A549 (cell line): ENCODE data around the gene BAHD1. TPM values are rescaled to one million over a fixed set of nuclear protein-coding genes. Genes with fewer than 3 reads are reported as not detected.

Experiments
- ATAC-seq, 2 experiments: fragments of 200-7000 bp in 1 of 2; fragments of >200 bp in 1 of 2; cut with Nextera tagmentation in 1 of 2; cut with Tn5 transposase in 1 of 2; 3 replicates each; pipeline versions ENCODE4 v1.8.0 to v1.9.1; 2018 to 2020; ENCODE audit warnings: mild to moderate bottlenecking in 1 of 2, moderate library complexity in 1 of 2
- CTCF ChIA-PET: fragments of 300-600 bp; sonication (Branson Sonifier 250); formaldehyde crosslinking; extraction: SDS; loops from one replicate; lab custom pipeline; 2021; ENCODE audit warnings: antibody characterized with exemption, inconsistent platforms; lab: Yijun Ruan, JAX
- POLR2A ChIA-PET: fragments of 350-600 bp; formaldehyde crosslinking; extraction: SDS; loops from one replicate; lab custom pipeline; 2021; ENCODE audit warnings: antibody characterized with exemption, inconsistent platforms; lab: Yijun Ruan, JAX
- DNase-seq, 2 experiments: peaks; one replicate each; pipeline versions ENCODE4 v3.0.0 to v3.0.0-alpha.2; 2011 to 2016; ENCODE audit warnings: low read depth in 1 of 2, low spot score in 1 of 2
- FAIRE-seq: peaks from 2 replicates; lab custom pipeline; 2011; peaks lifted over from hg19 to GRCh38; lab: Jason Lieb, UNC
- H3K27ac ChIP-seq, 2 experiments: fragments of >200 bp; sonication (Bioruptor Twin); formaldehyde crosslinking; 3 replicates each; pipeline ENCODE4 v1.5.1; 2016 to 2017
- H3K4me1 ChIP-seq: fragments of >200 bp; sonication (Bioruptor Twin); formaldehyde crosslinking; 3 replicates; pipeline ENCODE4 v1.6.1; 2016
- H3K4me2 ChIP-seq: fragments of >200 bp; sonication (Bioruptor Twin); formaldehyde crosslinking; 3 replicates; pipeline ENCODE4 v1.6.1; 2016
- H3K4me3 ChIP-seq: fragments of >200 bp; sonication (Bioruptor Twin); formaldehyde crosslinking; 3 replicates; pipeline ENCODE4 v1.5.1; 2016
- H3K9me3 ChIP-seq: fragments of >200 bp; sonication (Bioruptor Twin); formaldehyde crosslinking; 3 replicates; pipeline ENCODE4 v1.6.1; 2016
- ATOH8 ChIP-seq: fragments of 250-450 bp; sonication (Bioruptor Pico); IDR thresholded peaks from 2 replicates; pipeline ENCODE4 v1.5.0; 2020; ENCODE audit warnings: low read depth, mild to moderate bottlenecking, moderate library complexity
- CBX2 ChIP-seq: fragments of 200-600 bp; sonication (generic); IDR thresholded peaks from 2 replicates; pipeline ENCODE4 v1.6.1; 2016; ENCODE audit warnings: low read depth, mild to moderate bottlenecking, borderline replicate concordance
- CBX8 ChIP-seq: fragments of 200-600 bp; sonication (generic); IDR thresholded peaks from 2 replicates; pipeline ENCODE4 v1.6.1; 2016
- CHD2 ChIP-seq: fragments of 150-350 bp; IDR thresholded peaks from 2 replicates; pipeline ENCODE4 v1.6.1; 2014; ENCODE audit warnings: low read length; ENCODE audit not compliant: partially characterized antibody
- CHD4 ChIP-seq: fragments of 200-600 bp; sonication (generic); IDR thresholded peaks from 2 replicates; pipeline ENCODE4 v1.6.1; 2016; ENCODE audit warnings: antibody characterized with exemption, mild to moderate bottlenecking, borderline replicate concordance
- E2F6 ChIP-seq: IDR thresholded peaks from 2 replicates; pipeline ENCODE4 v1.6.1; 2012; ENCODE audit warnings: low read depth, borderline replicate concordance
- EHF ChIP-seq: fragments of 250-450 bp; sonication (Bioruptor Pico); IDR thresholded peaks from 2 replicates; pipeline ENCODE4 v1.5.0; 2020; ENCODE audit warnings: mild to moderate bottlenecking
- ELK1 ChIP-seq: fragments of 150-350 bp; IDR thresholded peaks from 2 replicates; pipeline ENCODE4 v1.6.1; 2014; ENCODE audit warnings: low read depth, mild to moderate bottlenecking, low read length
- EP300 ChIP-seq, 2 experiments: fragments of >200 bp; sonication (Bioruptor Twin); formaldehyde crosslinking; IDR thresholded peaks; 2 replicates in 1 of 2; 3 replicates in 1 of 2; pipeline ENCODE4 v1.6.1; 2016 to 2017
- ESRRA ChIP-seq: fragments of 150-350 bp; IDR thresholded peaks from 2 replicates; pipeline ENCODE4 v1.6.1; 2014; ENCODE audit warnings: mild to moderate bottlenecking, low read length, borderline replicate concordance
- GATA3 ChIP-seq: IDR thresholded peaks from 2 replicates; pipeline ENCODE4 v1.6.1; 2012; ENCODE audit warnings: borderline replicate concordance
- HDAC2 ChIP-seq: fragments of 200-600 bp; sonication (generic); IDR thresholded peaks from 2 replicates; pipeline ENCODE4 v1.6.1; 2016
- HES2 ChIP-seq: fragments of >200 bp; sonication (Bioruptor Twin); formaldehyde crosslinking; IDR thresholded peaks from 2 replicates; pipeline ENCODE4 v1.6.1; 2016
- HEYL ChIP-seq: fragments of 250-450 bp; sonication (Bioruptor Pico); IDR thresholded peaks from 2 replicates; pipeline ENCODE4 v1.8.0; 2021; ENCODE audit warnings: mild to moderate bottlenecking, moderate library complexity
- HOXB13 ChIP-seq: fragments of 250-450 bp; sonication (Bioruptor Pico); IDR thresholded peaks from 2 replicates; pipeline ENCODE4 v1.5.0; 2020; ENCODE audit warnings: low read depth, mild to moderate bottlenecking, moderate library complexity
- JUNB ChIP-seq: fragments of >200 bp; sonication (Bioruptor Twin); formaldehyde crosslinking; IDR thresholded peaks from 2 replicates; pipeline ENCODE4 v1.6.1; 2016
- KDM1A ChIP-seq: fragments of 200-600 bp; sonication (generic); IDR thresholded peaks from 2 replicates; pipeline ENCODE4 v1.6.1; 2016; ENCODE audit warnings: low read depth, mild to moderate bottlenecking
- MAFK ChIP-seq: fragments of 450-650 bp; IDR thresholded peaks from 2 replicates; pipeline ENCODE4 v1.6.1; 2014; ENCODE audit not compliant: partially characterized antibody
- MAZ ChIP-seq: fragments of 150-350 bp; IDR thresholded peaks from 2 replicates; pipeline ENCODE4 v1.6.1; 2014; ENCODE audit warnings: antibody characterized with exemption, low read depth, low read length, borderline replicate concordance
- NPAS2 ChIP-seq: fragments of 250-450 bp; sonication (Bioruptor Pico); IDR thresholded peaks from 2 replicates; pipeline ENCODE4 v1.8.0; 2022; ENCODE audit warnings: mild to moderate bottlenecking, moderate library complexity, borderline replicate concordance
- NR3C1 ChIP-seq: fragments of >200 bp; sonication (Bioruptor Twin); formaldehyde crosslinking; IDR thresholded peaks from 3 replicates; pipeline ENCODE4 v1.6.1; 2017
- PHF8 ChIP-seq: fragments of 200-600 bp; sonication (generic); IDR thresholded peaks from 2 replicates; pipeline ENCODE4 v1.6.1; 2016; ENCODE audit warnings: low read depth, mild to moderate bottlenecking, antibody characterized with exemption, moderate library complexity, borderline replicate concordance
- POLR2A ChIP-seq: IDR thresholded peaks from 2 replicates; pipeline ENCODE4 v1.6.1; 2012; ENCODE audit warnings: mild to moderate bottlenecking, low read length
- RFX5 ChIP-seq: fragments of 450-650 bp; IDR thresholded peaks from 2 replicates; pipeline ENCODE4 v1.7.1; 2014; ENCODE audit warnings: antibody characterized with exemption, mild to moderate bottlenecking, moderate library complexity
- ZFP36 ChIP-seq: fragments of 450-650 bp; IDR thresholded peaks from 2 replicates; pipeline ENCODE4 v1.6.1; 2014; ENCODE audit warnings: borderline replicate concordance; ENCODE audit not compliant: partially characterized antibody
- ZNF302 ChIP-seq: fragments of 250-450 bp; sonication (Bioruptor Pico); IDR thresholded peaks from 2 replicates; pipeline ENCODE4 v1.9.0; 2021; ENCODE audit warnings: inconsistent platforms, mild to moderate bottlenecking, moderate library complexity
- ZSCAN20 ChIP-seq: fragments of 250-450 bp; sonication (Bioruptor Pico); IDR thresholded peaks from 2 replicates; pipeline ENCODE4 v1.8.0; 2022; ENCODE audit warnings: mild to moderate bottlenecking, moderate library complexity
- WGBS: methylation state at CpG from one replicate; pipeline ENCODE4 v1.1.6; 2017; ENCODE audit errors: missing lambda C conversion rate; 5-methylcytosine and 5-hydroxymethylcytosine counted together
- polyA plus RNA-seq, 4 experiments: library from polyadenylated mRNA; depleted of rRNA in 3 of 4; stranded (reverse); fragments of >200 nt; fragmentation: RNase III in 1 of 4; extraction: RNeasy Plus Mini Kit Qiagen cat#74134 plus additional on column Dnase treatment in 1 of 4; gene quantifications; 2 replicates in 3 of 4; 3 replicates in 1 of 4; pipeline ENCODE4 v1.2.3, GENCODE V29; 2011 to 2017
- TF ChIP-seq, protein P1 (sequence below): IDR thresholded peaks from 2 replicates; pipeline ENCODE4 v1.6.1; 2012
- TF ChIP-seq, protein P2 (sequence below): fragments of >200 bp; sonication (Bioruptor Twin); formaldehyde crosslinking; IDR thresholded peaks from 3 replicates; pipeline ENCODE4 v1.5.1; 2016

The BAHD1 gene
- polyA plus RNA-seq, 2 of the 4 experiments (the other 2 are of a cell fraction): 2.3 to 11.1 TPM

GRCh38 chr15:40493089-40493840 lies 52.5 kb downstream of the BAHD1 start (continued):
- TF ChIP-seq JUNB (no peak), HOXB13 (CRISPR knock-in tag) (no peak), GATA3 (no peak), CHD4 (no peak), ESRRA (no peak)
- TF ChIP-seq, all 56 proteins: peak for 0

GRCh38 chr15:40495516-40495915 lies 54.8 kb downstream of the BAHD1 start:
- TF ChIP-seq CBX2: no peak
- TF ChIP-seq EP300 (IDR thresholded peaks at IDR 0.05): no peak
- no peak for TF ChIP-seq NPAS2 (CRISPR knock-in tag)
- no peak for TF ChIP-seq ZFP36
- no peak for TF ChIP-seq CBX8
- TF ChIP-seq ZSCAN20: no peak
- no peak for TF ChIP-seq ATOH8 (CRISPR knock-in tag)
- TF ChIP-seq JUNB: no peak
- TF ChIP-seq NR3C1: no peak
- no peak for TF ChIP-seq HEYL (CRISPR knock-in tag)
- no peak for TF ChIP-seq ESRRA
- TF ChIP-seq ZNF302: no peak
- no peak for TF ChIP-seq PHF8
- TF ChIP-seq CHD2: no peak
- TF ChIP-seq, protein P1, sequence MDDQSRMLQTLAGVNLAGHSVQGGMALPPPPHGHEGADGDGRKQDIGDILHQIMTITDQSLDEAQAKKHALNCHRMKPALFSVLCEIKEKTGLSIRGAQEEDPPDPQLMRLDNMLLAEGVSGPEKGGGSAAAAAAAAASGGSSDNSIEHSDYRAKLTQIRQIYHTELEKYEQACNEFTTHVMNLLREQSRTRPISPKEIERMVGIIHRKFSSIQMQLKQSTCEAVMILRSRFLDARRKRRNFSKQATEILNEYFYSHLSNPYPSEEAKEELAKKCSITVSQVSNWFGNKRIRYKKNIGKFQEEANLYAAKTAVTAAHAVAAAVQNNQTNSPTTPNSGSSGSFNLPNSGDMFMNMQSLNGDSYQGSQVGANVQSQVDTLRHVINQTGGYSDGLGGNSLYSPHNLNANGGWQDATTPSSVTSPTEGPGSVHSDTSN: no peak
- POLR2A ChIA-PET: no interaction called here
- no peak overlapping the region for H3K27ac ChIP-seq
- H3K9me3 ChIP-seq: no peaks in the 10 kb centered on the region
- ATAC-seq (no peak), DNase-seq (no peak), FAIRE-seq (no peak)
- CTCF ChIA-PET: interaction anchor here (1.2 to 1.6 kb wide), 2 partner anchors 12 to 216 kb away, joined by 3 read pairs; no protein-coding TSS in a partner anchor
- no peak overlapping the region for H3K4me3 ChIP-seq
- WGBS: 93% methylated on average over 2 of the region's 2 CpGs
- H3K4me2 ChIP-seq: no peak overlapping the region
- peaks cover 3% of the 10 kb centered on the region; the same call in 1 of the 3 replicates for H3K4me1 ChIP-seq

DNA sequence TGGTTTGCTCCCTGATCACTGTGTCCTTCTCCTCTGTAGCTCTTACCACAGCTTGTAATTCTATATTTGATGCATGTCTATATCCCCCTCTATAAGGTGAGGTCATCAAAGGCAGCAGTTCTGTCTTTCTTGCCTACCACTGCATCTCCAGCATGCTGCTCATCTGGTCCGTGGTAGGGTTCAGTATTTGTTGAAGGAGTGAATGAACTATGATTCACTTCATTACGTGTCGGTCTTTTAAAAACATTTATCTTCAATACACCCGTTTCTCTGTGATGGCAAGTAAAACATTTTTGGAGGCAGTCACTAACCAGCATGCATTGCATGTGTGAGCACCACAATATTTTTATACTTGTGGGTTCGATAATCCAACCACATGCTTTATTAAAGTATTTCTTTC lies 57.7 kb downstream of the BAHD1 start:
- DNase-seq: no peak
- POLR2A ChIA-PET: interaction anchor here (0.5 kb wide), 1 partner anchor 85 kb away, joined by 3 read pairs; no protein-coding TSS in a partner anchor
- TF ChIP-seq HEYL (CRISPR knock-in tag): no peak
- TF ChIP-seq CHD4: no peak
- TF ChIP-seq HOXB13 (CRISPR knock-in tag): no peak
- no peak for TF ChIP-seq EHF
- TF ChIP-seq JUNB: no peak
- TF ChIP-seq E2F6: no peak
- no peak for TF ChIP-seq ELK1
- no peak for TF ChIP-seq MAFK
- TF ChIP-seq HDAC2: no peak
- TF ChIP-seq, protein P2, sequence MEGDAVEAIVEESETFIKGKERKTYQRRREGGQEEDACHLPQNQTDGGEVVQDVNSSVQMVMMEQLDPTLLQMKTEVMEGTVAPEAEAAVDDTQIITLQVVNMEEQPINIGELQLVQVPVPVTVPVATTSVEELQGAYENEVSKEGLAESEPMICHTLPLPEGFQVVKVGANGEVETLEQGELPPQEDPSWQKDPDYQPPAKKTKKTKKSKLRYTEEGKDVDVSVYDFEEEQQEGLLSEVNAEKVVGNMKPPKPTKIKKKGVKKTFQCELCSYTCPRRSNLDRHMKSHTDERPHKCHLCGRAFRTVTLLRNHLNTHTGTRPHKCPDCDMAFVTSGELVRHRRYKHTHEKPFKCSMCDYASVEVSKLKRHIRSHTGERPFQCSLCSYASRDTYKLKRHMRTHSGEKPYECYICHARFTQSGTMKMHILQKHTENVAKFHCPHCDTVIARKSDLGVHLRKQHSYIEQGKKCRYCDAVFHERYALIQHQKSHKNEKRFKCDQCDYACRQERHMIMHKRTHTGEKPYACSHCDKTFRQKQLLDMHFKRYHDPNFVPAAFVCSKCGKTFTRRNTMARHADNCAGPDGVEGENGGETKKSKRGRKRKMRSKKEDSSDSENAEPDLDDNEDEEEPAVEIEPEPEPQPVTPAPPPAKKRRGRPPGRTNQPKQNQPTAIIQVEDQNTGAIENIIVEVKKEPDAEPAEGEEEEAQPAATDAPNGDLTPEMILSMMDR: no peak
- TF ChIP-seq, protein P1: no peak
- TF ChIP-seq ZSCAN20: no peak
- TF ChIP-seq RFX5: no peak
- TF ChIP-seq MAZ: no peak
- TF ChIP-seq KDM1A: no peak
- TF ChIP-seq HES2: no peak
- TF ChIP-seq POLR2A: no peak

More for the DNA sequence above, 57.7 kb downstream of the BAHD1 start:
- 21% methylated on average over 5 of the region's 5 CpGs for WGBS
- CTCF ChIA-PET: no interaction called here
- ATAC-seq: peak; percentile 56 to 62; a peak in 4 of 6 replicates
- no peak for FAIRE-seq
- H3K27ac ChIP-seq: no peak overlapping the region
- no peak overlapping the region for H3K4me2 ChIP-seq
- H3K4me1 ChIP-seq: peaks cover 9% of the 10 kb centered on the region; the same call in 1 of the 3 replicates
- no peaks in the 10 kb centered on the region for H3K9me3 ChIP-seq
- H3K4me3 ChIP-seq: no peak overlapping the region
